ENCODE measurements around the gene ENPP5. TPM values are rescaled to one million over a fixed set of nuclear protein-coding genes. Genes with fewer than 3 reads are reported as not detected.

ENPP5 gene
- total RNA-seq, 1 donor from 2014 or later: 4.2 TPM

DNA sequence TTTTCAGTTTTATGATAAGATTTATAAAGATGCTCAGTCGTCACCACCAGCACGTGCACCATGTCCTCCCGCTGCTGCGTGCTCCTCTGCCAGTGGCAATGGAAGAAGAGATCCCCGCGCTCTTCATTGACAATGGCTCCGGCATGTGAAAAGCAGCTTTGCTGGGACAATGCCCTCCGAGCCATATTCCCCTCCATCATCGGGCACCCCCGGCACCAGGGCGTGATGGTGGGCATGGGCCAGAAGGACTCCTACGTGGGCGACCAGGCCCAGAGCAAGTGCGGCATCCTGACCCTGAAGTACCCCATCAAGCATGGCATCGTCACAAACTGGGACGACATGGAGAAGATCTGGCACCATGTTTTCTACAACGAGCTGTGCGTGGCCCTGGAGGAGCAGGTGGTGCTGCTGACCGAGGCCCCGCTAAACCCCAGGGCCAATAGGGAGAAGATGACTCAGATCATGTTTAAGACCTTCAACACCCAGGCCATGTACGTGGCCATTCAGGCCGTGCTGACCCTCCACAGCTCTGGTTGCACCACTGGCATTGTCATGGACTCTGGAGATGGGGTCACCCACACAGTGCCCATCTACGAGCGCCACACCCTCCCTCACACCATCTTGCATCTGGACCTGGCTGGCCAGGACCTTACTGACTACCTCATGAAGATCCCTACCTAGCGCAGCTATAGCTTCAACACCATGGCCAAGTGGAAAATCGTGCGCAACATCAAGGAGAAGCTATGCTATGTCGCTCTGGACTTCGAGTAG is 34.3 kb upstream of the ENPP5 start:
- Mint-ChIP-seq H3K4me1 (ENCODE audit: unreplicated experiment) (no peaks in the 10 kb centered on the region), H3K36me3 (no peaks in the 10 kb centered on the region), H3K9me3 (peaks cover 4% of the 10 kb centered on the region), H3K27ac (no peak overlapping the region), H3K27me3 (peaks cover 5% of the 10 kb centered on the region), H3K4me3 (no peak overlapping the region)
- no peak for DNase-seq (ENCODE audit: extremely low spot score, unreplicated experiment)
- TF ChIP-seq, protein P1, sequence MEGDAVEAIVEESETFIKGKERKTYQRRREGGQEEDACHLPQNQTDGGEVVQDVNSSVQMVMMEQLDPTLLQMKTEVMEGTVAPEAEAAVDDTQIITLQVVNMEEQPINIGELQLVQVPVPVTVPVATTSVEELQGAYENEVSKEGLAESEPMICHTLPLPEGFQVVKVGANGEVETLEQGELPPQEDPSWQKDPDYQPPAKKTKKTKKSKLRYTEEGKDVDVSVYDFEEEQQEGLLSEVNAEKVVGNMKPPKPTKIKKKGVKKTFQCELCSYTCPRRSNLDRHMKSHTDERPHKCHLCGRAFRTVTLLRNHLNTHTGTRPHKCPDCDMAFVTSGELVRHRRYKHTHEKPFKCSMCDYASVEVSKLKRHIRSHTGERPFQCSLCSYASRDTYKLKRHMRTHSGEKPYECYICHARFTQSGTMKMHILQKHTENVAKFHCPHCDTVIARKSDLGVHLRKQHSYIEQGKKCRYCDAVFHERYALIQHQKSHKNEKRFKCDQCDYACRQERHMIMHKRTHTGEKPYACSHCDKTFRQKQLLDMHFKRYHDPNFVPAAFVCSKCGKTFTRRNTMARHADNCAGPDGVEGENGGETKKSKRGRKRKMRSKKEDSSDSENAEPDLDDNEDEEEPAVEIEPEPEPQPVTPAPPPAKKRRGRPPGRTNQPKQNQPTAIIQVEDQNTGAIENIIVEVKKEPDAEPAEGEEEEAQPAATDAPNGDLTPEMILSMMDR (conservative IDR thresholded peaks at IDR 0.05): no peak

DNA sequence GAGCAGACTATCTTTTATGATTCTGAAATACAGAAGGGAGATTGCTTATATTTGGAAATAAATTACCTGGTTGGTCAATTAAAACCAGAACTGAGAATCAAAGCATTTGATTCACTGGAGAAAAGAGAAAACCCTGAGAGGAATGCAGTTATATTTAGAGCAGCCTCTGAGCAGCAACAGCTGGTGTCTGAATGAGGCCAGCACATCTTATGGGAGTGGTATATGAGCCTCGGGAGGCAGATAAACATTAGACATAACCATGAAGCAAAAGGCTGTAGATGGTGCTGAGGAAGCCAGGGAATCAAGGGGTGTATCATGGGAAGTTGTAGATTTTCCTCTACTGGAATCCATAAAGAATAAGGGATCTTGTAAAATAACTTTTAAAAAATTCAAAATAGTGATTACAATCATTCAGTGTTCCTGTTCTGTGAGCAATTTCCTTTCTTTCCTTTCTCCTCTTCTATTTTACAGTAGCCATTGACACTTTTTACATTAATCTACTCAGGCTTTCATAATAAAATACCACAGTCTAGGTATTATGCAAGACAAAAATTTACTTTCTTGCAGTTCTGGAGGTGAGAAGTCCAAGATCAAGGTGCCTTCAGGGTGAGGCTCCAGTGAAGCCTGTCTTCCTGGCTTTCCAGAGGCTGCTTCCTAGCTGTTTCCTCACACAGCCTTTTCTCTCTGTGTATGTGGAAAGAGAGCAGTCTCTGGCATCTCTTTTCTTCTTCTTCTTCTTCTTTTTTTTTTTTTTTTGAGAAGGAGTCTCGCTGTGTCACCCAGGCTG is 32.8 kb upstream of the ENPP5 start:
- TF ChIP-seq, protein P1 (conservative IDR thresholded peaks at IDR 0.05): no peak
- no peaks in the 10 kb centered on the region for H3K4me1 Mint-ChIP-seq (ENCODE audit: unreplicated experiment)
- peaks cover 4% of the 10 kb centered on the region for H3K9me3 Mint-ChIP-seq
- no peak overlapping the region for H3K4me3 Mint-ChIP-seq
- peaks cover 3% of the 10 kb centered on the region for H3K27me3 Mint-ChIP-seq
- DNase-seq (ENCODE audit: extremely low spot score, unreplicated experiment): no peak
- H3K36me3 Mint-ChIP-seq: no peaks in the 10 kb centered on the region
- no peak overlapping the region for H3K27ac Mint-ChIP-seq

DNA sequence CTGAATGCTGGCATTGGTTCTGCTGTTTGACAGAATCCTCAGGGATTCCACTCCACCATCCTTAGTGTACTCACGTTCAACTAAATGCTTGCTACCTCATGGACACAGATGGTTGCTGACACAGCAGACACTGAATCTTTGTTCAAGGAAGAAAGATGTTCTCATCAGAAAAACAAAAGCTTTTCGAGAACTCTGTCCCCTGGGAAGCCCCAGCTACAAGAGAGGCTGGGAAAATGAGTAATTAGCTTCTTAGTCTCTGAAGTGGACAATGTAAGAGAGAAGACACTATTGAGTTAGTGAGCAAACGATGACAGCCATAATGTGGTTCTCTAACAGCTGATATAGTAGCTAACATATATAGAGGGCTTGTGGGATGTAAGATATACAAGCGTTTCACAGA is 30.9 kb upstream of the ENPP5 start:
- DNase-seq (ENCODE audit: extremely low spot score, unreplicated experiment): no peak
- H3K36me3 Mint-ChIP-seq: no peaks in the 10 kb centered on the region
- no peak overlapping the region for H3K27ac Mint-ChIP-seq
- H3K9me3 Mint-ChIP-seq: peaks cover 4% of the 10 kb centered on the region
- no peaks in the 10 kb centered on the region for H3K27me3 Mint-ChIP-seq
- no peak overlapping the region for H3K4me3 Mint-ChIP-seq
- H3K4me1 Mint-ChIP-seq (ENCODE audit: unreplicated experiment): no peaks in the 10 kb centered on the region
- TF ChIP-seq, protein P1 (conservative IDR thresholded peaks at IDR 0.05): no peak

DNA sequence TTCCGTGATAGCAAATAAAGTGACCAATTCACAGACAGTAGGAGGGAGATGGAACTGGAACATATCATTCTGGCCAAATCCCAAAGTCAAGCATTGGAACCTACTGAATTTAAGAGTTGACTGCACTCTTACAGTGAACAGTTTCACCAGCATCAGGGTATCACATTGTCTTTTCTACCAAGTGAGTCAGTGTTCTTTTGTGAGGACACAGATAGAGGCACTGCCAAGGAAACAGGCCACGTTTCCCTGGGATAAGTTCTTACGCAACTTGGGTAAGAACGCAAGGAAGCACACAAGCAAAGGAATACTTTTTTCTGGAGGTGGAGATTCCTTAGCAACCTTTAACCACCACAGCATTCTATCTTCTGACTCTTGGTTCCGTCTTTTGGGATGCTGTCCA is 28.6 kb upstream of the ENPP5 start:
- TF ChIP-seq, protein P1 (conservative IDR thresholded peaks at IDR 0.05): no peak
- Mint-ChIP-seq H3K36me3 (no peaks in the 10 kb centered on the region), H3K4me1 (ENCODE audit: unreplicated experiment) (no peaks in the 10 kb centered on the region), H3K27me3 (no peaks in the 10 kb centered on the region), H3K9me3 (peaks cover 4% of the 10 kb centered on the region), H3K4me3 (no peak overlapping the region), H3K27ac (no peak overlapping the region)
- DNase-seq (ENCODE audit: extremely low spot score, unreplicated experiment): no peak

DNA sequence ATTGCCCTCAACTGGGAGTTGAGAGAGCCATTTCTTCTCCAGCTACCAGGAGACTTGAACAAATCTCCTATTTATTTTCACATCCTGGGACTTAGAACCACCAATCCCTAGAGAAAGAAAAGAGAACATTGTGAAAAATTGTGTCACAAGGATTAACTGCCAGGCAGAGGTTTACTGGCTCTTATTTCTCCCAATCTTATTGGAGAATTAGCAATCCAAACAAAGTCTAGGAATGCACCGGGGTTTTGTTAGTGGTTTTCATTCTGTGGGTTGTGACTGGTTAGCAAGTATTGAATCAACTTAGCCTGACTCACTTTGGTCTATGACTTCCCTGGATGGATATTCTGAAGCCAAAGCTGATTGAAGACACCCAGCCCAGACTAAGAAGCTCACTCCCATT is 21.2 kb upstream of the ENPP5 start:
- DNase-seq (ENCODE audit: extremely low spot score, unreplicated experiment): no peak

More for the DNA sequence above, 21.2 kb upstream of the ENPP5 start:
- H3K27ac Mint-ChIP-seq: no peak overlapping the region
- H3K9me3 Mint-ChIP-seq: no peaks in the 10 kb centered on the region
- H3K36me3 Mint-ChIP-seq: no peaks in the 10 kb centered on the region
- H3K4me1 Mint-ChIP-seq (ENCODE audit: unreplicated experiment): no peaks in the 10 kb centered on the region
- TF ChIP-seq, protein P1 (conservative IDR thresholded peaks at IDR 0.05): no peak
- H3K27me3 Mint-ChIP-seq: no peaks in the 10 kb centered on the region
- H3K4me3 Mint-ChIP-seq: no peak overlapping the region
